SK-N-SH (cell line): Measurements from ENCODE around the gene NSD1. TPM values are rescaled to one million over a fixed set of nuclear protein-coding genes. Genes with fewer than 3 reads are reported as not detected.

Experiments
- CTCF ChIA-PET: fragments of 300-600, 350-600 bp; formaldehyde crosslinking; extraction: SDS; loops from one replicate; lab custom pipeline; 2021; lab: Yijun Ruan, JAX
- POLR2A ChIA-PET: fragments of 350-600 bp; sonication (Branson Sonifier 250); formaldehyde crosslinking; extraction: SDS; loops from one replicate; lab custom pipeline; 2020; ENCODE audit warnings: antibody characterized with exemption, inconsistent platforms; lab: Yijun Ruan, JAX
- DNase-seq: peaks from one replicate; pipeline ENCODE4 v3.0.0; 2012
- H2AFZ ChIP-seq: fragments of 200-600 bp; sonication (generic); 2 replicates; pipeline ENCODE4 v1.8.1; 2016; ENCODE audit warnings: antibody characterized with exemption, mild to moderate bottlenecking, low read depth
- H3F3A ChIP-seq: fragments of 200-600 bp; sonication (generic); replicated peaks from 2 replicates; pipeline ENCODE3; 2016; ENCODE audit warnings: antibody characterized with exemption, mild to moderate bottlenecking; ENCODE audit not compliant: insufficient read depth
- H3K27ac ChIP-seq, 2 experiments: fragments of 200-500 bp in 1 of 2; fragments of 200-600 bp in 1 of 2; sonication (Bioruptor generic) in 1 of 2; sonication (generic), shearing (Covaris generic) in 1 of 2; 2 replicates each; pipeline versions ENCODE4 v1.5.1 to v1.6.1; 2014 to 2016; ENCODE audit warnings: low read depth in 2 of 2, inconsistent platforms in 1 of 2, low read length in 1 of 2, mild to moderate bottlenecking in 1 of 2, mixed read lengths in 1 of 2
- H3K27me3 ChIP-seq: fragments of 200-600 bp; sonication (generic), shearing (Covaris generic); 2 replicates; pipeline ENCODE4 v1.6.1; 2016; ENCODE audit warnings: mixed run types; ENCODE audit not compliant: insufficient read depth
- H3K36me3 ChIP-seq, 2 experiments: fragments of 200-500 bp in 1 of 2; fragments of 200-600 bp in 1 of 2; sonication (Bioruptor generic) in 1 of 2; sonication (generic) in 1 of 2; replicated peaks in 1 of 2; 2 replicates each; pipeline versions ENCODE3 to v1.5.1; 2014 to 2016; ENCODE audit warnings: low read length in 1 of 2, mild to moderate bottlenecking in 1 of 2; ENCODE audit not compliant: insufficient read depth in 2 of 2, control insufficient read depth in 1 of 2
- H3K4me1 ChIP-seq, 2 experiments: fragments of 200-500 bp in 1 of 2; fragments of 200-600 bp in 1 of 2; sonication (Bioruptor generic) in 1 of 2; sonication (generic), shearing (Covaris generic) in 1 of 2; 2 replicates each; pipeline versions ENCODE4 v1.5.1 to v1.6.1; 2014 to 2016; ENCODE audit warnings: low read depth in 1 of 2, low read length in 1 of 2, mixed run types in 1 of 2; ENCODE audit not compliant: insufficient read depth in 2 of 2, control insufficient read depth in 1 of 2
- H3K4me2 ChIP-seq: fragments of 200-600 bp; sonication (generic), shearing (Covaris generic); 2 replicates; pipeline ENCODE4 v1.6.1; 2017; ENCODE audit warnings: mixed run types
- H3K4me3 ChIP-seq, 2 experiments: fragments of 200-500 bp in 1 of 2; fragments of 200-600 bp in 1 of 2; sonication (Bioruptor generic) in 1 of 2; sonication (generic), shearing (Covaris generic) in 1 of 2; 2 replicates each; pipeline versions ENCODE4 v1.5.1 to v1.8.1; 2014 to 2016; ENCODE audit warnings: low read depth in 2 of 2, inconsistent platforms in 1 of 2, low read length in 1 of 2, mild to moderate bottlenecking in 1 of 2, mixed read lengths in 1 of 2, moderate library complexity in 1 of 2
- H3K79me2 ChIP-seq: fragments of 200-600 bp; sonication (generic); 2 replicates; pipeline ENCODE4 v1.8.1; 2017; ENCODE audit warnings: mild to moderate bottlenecking; ENCODE audit not compliant: insufficient read depth
- H3K9ac ChIP-seq: fragments of 200-600 bp; sonication (generic); 2 replicates; pipeline ENCODE4 v1.6.1; 2017; ENCODE audit warnings: mixed run types
- H3K9me2 ChIP-seq: fragments of 200-600 bp; sonication (generic); 2 replicates; pipeline ENCODE4 v1.6.1; 2017; ENCODE audit warnings: mixed run types
- H3K9me3 ChIP-seq: fragments of 200-600 bp; sonication (generic); 2 replicates; pipeline ENCODE4 v1.6.1; 2017; ENCODE audit warnings: mixed run types, mild to moderate bottlenecking, moderate library complexity
- H4K20me1 ChIP-seq: fragments of 200-600 bp; sonication (generic); 2 replicates; pipeline ENCODE4 v1.6.1; 2017; ENCODE audit warnings: mild to moderate bottlenecking, mixed run types; ENCODE audit not compliant: insufficient read depth
- FOXJ3 ChIP-seq: sonication (generic); formaldehyde crosslinking; IDR thresholded peaks from 2 replicates; pipeline ENCODE4 v1.5.1; 2020; ENCODE audit warnings: mild to moderate bottlenecking, missing genetic modification reagents
- GABPA ChIP-seq: IDR thresholded peaks from 2 replicates; pipeline ENCODE4 v1.4.0; 2012; ENCODE audit warnings: low read depth, mild to moderate bottlenecking
- GATA2 ChIP-seq: sonication (generic); formaldehyde crosslinking; IDR thresholded peaks from 2 replicates; pipeline ENCODE4 v1.5.0; 2020; ENCODE audit warnings: mild to moderate bottlenecking, missing genetic modification reagents
- MEF2A ChIP-seq: IDR thresholded peaks from 2 replicates; pipeline ENCODE4 v1.4.0; 2012; ENCODE audit warnings: low read depth, borderline replicate concordance
- MXI1 ChIP-seq: IDR thresholded peaks from 2 replicates; pipeline ENCODE4 v1.6.1; 2012; ENCODE audit warnings: mild to moderate bottlenecking, low read depth, low read length, improper control_type of control experiment
- POLR2AphosphoS5 ChIP-seq: IDR thresholded peaks from 2 replicates; pipeline ENCODE4 v1.6.1; 2012; ENCODE audit warnings: low read depth, low read length
- RAD21 ChIP-seq: IDR thresholded peaks from 2 replicates; pipeline ENCODE4 v1.6.1; 2012; ENCODE audit warnings: mild to moderate bottlenecking, low read length
- RCOR1 ChIP-seq: fragments of 150-350 bp; IDR thresholded peaks from 2 replicates; pipeline ENCODE4 v1.6.1; 2017; ENCODE audit warnings: antibody characterized with exemption, low read length
- RFX5 ChIP-seq: IDR thresholded peaks from 2 replicates; pipeline ENCODE4 v1.6.1; 2012; ENCODE audit warnings: mild to moderate bottlenecking, improper control_type of control experiment, low read length
- TCF12 ChIP-seq: IDR thresholded peaks from 2 replicates; pipeline ENCODE4 v1.4.0; 2012
- TEAD4 ChIP-seq: IDR thresholded peaks from 2 replicates; pipeline ENCODE4 v1.4.0; 2012; ENCODE audit warnings: mild to moderate bottlenecking, borderline replicate concordance; ENCODE audit not compliant: insufficient read depth
- YY1 ChIP-seq: IDR thresholded peaks from 2 replicates; pipeline ENCODE4 v1.4.0; 2012; ENCODE audit warnings: low read depth, mild to moderate bottlenecking
- WGBS: methylation state at CpG from one replicate; pipeline ENCODE4 v1.1.6; 2017; ENCODE audit warnings: low lambda C conversion rate; 5-methylcytosine and 5-hydroxymethylcytosine counted together
- polyA plus RNA-seq, 3 experiments: library from polyadenylated mRNA; depleted of rRNA; stranded (reverse); fragments of >200 nt; gene quantifications; 2 replicates each; pipeline ENCODE4 v1.2.3, GENCODE V29; 2012
- TF ChIP-seq, protein P1 (sequence below): IDR thresholded peaks from 2 replicates; pipeline ENCODE4 v1.4.0; 2012; ENCODE audit warnings: low read depth, borderline replicate concordance
- TF ChIP-seq, protein P2 (sequence below): fragments of 200-600 bp; sonication (generic); IDR thresholded peaks from 2 replicates; pipeline ENCODE4 v1.6.1; 2017; ENCODE audit warnings: antibody characterized with exemption, mild to moderate bottlenecking, moderate library complexity
- TF ChIP-seq, protein P3 (sequence below): fragments of 150-350 bp; IDR thresholded peaks from 2 replicates; pipeline ENCODE4 v1.6.1; 2016; ENCODE audit warnings: mild to moderate bottlenecking, low read depth, low read length

The NSD1 gene
- polyA plus RNA-seq, 1 of the 3 experiments (the other 2 are of a cell fraction), result 6.7 TPM

DNA sequence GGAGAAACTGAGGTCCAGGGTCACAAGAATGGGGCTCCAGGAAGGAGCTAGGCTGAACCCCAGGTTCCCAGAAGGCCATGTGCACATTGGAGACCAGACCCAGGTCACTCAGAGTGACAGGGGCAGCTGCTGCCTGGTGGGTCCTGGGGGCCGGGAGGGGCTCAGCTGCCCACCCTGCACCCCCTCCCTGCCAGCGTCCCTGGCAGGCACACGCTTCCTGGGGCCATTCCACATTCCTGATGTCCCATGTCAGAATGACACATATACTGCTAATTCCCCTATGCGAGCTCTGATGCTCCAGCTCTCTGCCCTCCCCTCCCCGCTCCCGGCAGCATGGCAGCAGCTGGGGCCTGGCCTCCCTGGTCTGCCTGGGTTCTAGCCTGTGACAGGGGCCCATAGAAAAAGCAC, 32.9 kb upstream of the NSD1 start:
- Histone ChIP-seq H3K9ac (no peak overlapping the region), H3F3A (no peaks in the 10 kb centered on the region), H3K27ac (no peak overlapping the region), H4K20me1 (no peaks in the 10 kb centered on the region), H3K79me2 (no peaks in the 10 kb centered on the region), H3K4me2 (no peak overlapping the region), H3K36me3 (no peaks in the 10 kb centered on the region), H3K4me1 (peaks cover 0 to 11% of the 10 kb centered on the region in 2 experiments; a peak in 1 of 4 replicates), H3K27me3 (no peaks in the 10 kb centered on the region), H2AFZ (0 out of 2 replicates have a peak overlapping the region, but pooled peaks have one; percentile 16), H3K9me2 (no peaks in the 10 kb centered on the region), H3K9me3 (no peaks in the 10 kb centered on the region), H3K4me3 (no peak overlapping the region)
- POLR2A ChIA-PET, result no interaction called here
- no peak for DNase-seq
- WGBS, result 55% methylated on average over 4 of the region's 6 CpGs
- CTCF ChIA-PET, result interaction anchor here (1.1 to 5.1 kb wide), 4 partner anchors 10 to 443 kb away, joined by 3 to 37 read pairs (median 6); partner anchors contain the start of gene FGFR4
- TF ChIP-seq TEAD4 (no peak), RCOR1 (no peak), TCF12 (no peak), MXI1 (no peak), YY1 (no peak), MEF2A (no peak), POLR2AphosphoS5 (no peak), RAD21 (no peak)
- TF ChIP-seq, protein P1, sequence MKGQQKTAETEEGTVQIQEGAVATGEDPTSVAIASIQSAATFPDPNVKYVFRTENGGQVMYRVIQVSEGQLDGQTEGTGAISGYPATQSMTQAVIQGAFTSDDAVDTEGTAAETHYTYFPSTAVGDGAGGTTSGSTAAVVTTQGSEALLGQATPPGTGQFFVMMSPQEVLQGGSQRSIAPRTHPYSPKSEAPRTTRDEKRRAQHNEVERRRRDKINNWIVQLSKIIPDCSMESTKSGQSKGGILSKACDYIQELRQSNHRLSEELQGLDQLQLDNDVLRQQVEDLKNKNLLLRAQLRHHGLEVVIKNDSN, result no peak
- TF ChIP-seq, protein P2, sequence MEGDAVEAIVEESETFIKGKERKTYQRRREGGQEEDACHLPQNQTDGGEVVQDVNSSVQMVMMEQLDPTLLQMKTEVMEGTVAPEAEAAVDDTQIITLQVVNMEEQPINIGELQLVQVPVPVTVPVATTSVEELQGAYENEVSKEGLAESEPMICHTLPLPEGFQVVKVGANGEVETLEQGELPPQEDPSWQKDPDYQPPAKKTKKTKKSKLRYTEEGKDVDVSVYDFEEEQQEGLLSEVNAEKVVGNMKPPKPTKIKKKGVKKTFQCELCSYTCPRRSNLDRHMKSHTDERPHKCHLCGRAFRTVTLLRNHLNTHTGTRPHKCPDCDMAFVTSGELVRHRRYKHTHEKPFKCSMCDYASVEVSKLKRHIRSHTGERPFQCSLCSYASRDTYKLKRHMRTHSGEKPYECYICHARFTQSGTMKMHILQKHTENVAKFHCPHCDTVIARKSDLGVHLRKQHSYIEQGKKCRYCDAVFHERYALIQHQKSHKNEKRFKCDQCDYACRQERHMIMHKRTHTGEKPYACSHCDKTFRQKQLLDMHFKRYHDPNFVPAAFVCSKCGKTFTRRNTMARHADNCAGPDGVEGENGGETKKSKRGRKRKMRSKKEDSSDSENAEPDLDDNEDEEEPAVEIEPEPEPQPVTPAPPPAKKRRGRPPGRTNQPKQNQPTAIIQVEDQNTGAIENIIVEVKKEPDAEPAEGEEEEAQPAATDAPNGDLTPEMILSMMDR, result no peak

DNA sequence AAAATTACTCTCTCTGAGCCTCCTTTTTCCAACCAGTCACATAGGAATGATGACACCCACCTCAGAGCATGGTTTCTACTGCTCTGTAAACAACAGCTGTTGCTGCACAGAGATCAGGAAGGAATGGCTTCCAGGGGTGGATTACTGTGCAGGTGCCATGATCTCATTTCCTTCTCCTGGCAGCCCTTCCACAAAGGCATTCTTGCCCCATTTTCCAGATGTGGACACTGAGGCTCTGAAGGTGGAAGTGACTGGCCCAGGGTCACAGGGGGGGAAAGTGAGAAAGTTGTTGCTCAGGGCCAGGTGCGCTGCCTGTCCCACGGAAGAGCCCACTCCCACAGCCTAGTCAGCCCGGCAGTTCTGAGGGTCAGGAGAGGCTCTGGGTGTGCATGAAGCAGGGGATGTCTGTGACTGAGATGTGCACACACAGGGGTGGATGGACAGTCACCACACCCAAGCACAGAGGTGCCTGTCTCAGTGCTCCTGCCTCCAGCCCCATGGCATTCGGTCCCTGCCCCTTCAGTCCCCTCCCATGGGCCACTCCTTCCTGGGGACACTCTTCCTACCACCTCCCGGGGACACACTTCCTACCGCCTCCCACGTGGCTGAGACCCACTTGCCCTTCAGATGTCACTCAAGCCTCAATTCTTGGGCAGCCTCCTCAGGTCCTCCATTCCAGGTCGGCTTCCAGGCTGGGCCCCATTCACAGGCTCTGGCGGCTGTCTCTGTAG, 29.9 kb upstream of the NSD1 start:
- Histone ChIP-seq H3K79me2 (no peaks in the 10 kb centered on the region), H3K4me2 (no peak overlapping the region), H3K4me1 (peaks cover 0 to 4% of the 10 kb centered on the region in 2 experiments; a peak in 1 of 4 replicates), H3K9me2 (no peaks in the 10 kb centered on the region), H2AFZ (no peak overlapping the region), H3K36me3 (no peaks in the 10 kb centered on the region), H3F3A (no peaks in the 10 kb centered on the region), H4K20me1 (no peaks in the 10 kb centered on the region), H3K27me3 (no peaks in the 10 kb centered on the region), H3K27ac (no peak overlapping the region), H3K4me3 (no peak overlapping the region), H3K9me3 (no peaks in the 10 kb centered on the region), H3K9ac (no peak overlapping the region)
- TF ChIP-seq GABPA (no peak), RFX5 (no peak), GATA2 (CRISPR knock-in tag) (no peak), YY1 (no peak), RCOR1 (no peak), MEF2A (no peak), FOXJ3 (CRISPR knock-in tag) (no peak)
- TF ChIP-seq, protein P3, sequence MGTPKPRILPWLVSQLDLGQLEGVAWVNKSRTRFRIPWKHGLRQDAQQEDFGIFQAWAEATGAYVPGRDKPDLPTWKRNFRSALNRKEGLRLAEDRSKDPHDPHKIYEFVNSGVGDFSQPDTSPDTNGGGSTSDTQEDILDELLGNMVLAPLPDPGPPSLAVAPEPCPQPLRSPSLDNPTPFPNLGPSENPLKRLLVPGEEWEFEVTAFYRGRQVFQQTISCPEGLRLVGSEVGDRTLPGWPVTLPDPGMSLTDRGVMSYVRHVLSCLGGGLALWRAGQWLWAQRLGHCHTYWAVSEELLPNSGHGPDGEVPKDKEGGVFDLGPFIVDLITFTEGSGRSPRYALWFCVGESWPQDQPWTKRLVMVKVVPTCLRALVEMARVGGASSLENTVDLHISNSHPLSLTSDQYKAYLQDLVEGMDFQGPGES, result no peak
- WGBS, result 73% methylated on average over 9 of the region's 9 CpGs
- no peak for DNase-seq
- ChIA-PET CTCF (interaction anchor here (1.6 kb wide), 1 partner anchor 8 kb away, joined by 7 read pairs; no protein-coding TSS in a partner anchor), POLR2A (no interaction called here)
